GM13977 (cell line): ENCODE measurements around the gene TNFRSF9.
"Not testable (repeated sequence)": the region's sequence is repeated elsewhere in the genome, so short reads cannot be mapped to it uniquely, and the experiment has no call there.

Experiments
- DNase-seq: peaks from one replicate; pipeline ENCODE4 v3.0.0; 2012; ENCODE audit warnings: low spot score
- in situ Hi-C: fragments of 300-500 bp; cut with MboI; formaldehyde crosslinking; loops from one replicate; pipeline ENCODE4 v1.12.0; 2022; ENCODE audit warnings: low sequenced_read_pairs, low pct_unique_long_range_greater_than_20kb, mixed read lengths, inconsistent platforms; ENCODE audit not compliant: unreplicated experiment
- TF ChIP-seq, protein P1 (sequence below): IDR thresholded peaks from 2 replicates; pipeline ENCODE4 v1.5.1; 2012; ENCODE audit warnings: mild to moderate bottlenecking, control low read depth; ENCODE audit not compliant: insufficient read depth; ENCODE audit errors: extremely low read depth, missing control alignments

Gene TNFRSF9

DNA sequence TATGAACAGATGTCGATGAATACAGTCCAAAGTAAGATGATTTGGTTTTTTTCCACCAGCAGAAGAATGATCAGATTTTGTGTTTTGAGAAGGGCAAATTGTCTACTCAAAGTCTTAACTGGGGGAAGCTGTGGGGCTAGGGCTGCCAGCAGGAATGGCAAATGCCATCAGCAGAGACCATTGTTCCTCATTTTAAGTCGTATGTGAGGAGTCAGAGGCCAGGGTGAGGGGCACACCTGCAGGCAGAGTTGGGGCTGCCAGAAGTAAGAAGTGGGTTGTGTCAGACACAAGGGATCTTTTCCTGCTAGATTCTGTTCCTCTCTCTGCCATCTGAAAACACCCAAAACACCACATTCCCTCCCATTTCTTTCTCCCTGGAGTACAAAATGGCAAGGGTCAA lies 29.6 kb upstream of the TNFRSF9 start:
- in situ Hi-C loops, result no loop called here
- TF ChIP-seq, protein P1, sequence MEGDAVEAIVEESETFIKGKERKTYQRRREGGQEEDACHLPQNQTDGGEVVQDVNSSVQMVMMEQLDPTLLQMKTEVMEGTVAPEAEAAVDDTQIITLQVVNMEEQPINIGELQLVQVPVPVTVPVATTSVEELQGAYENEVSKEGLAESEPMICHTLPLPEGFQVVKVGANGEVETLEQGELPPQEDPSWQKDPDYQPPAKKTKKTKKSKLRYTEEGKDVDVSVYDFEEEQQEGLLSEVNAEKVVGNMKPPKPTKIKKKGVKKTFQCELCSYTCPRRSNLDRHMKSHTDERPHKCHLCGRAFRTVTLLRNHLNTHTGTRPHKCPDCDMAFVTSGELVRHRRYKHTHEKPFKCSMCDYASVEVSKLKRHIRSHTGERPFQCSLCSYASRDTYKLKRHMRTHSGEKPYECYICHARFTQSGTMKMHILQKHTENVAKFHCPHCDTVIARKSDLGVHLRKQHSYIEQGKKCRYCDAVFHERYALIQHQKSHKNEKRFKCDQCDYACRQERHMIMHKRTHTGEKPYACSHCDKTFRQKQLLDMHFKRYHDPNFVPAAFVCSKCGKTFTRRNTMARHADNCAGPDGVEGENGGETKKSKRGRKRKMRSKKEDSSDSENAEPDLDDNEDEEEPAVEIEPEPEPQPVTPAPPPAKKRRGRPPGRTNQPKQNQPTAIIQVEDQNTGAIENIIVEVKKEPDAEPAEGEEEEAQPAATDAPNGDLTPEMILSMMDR, result no peak
- DNase-seq, result no peak

DNA sequence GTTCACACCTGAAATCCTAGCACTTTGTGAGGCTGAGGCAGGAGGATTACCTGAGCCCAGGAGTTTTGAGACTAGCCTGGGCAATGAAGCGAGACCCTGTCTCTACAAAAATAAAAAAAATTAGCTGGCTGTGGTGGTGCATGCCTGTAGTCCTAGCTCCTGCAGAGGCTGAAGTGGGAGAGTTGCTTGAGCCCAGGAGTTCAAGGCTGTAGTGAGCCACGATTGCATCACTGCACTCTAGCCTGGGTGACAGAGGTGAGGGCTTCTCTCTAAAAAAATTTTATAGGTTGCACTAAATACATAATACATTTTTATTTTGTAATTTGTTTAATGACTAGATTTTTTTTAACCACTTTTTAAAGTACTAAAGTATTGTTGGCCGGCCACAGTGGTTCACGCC lies 27.0 kb upstream of the TNFRSF9 start:
- TF ChIP-seq, protein P1, result no peak
- in situ Hi-C loops, result no loop called here
- DNase-seq, result no peak

DNA sequence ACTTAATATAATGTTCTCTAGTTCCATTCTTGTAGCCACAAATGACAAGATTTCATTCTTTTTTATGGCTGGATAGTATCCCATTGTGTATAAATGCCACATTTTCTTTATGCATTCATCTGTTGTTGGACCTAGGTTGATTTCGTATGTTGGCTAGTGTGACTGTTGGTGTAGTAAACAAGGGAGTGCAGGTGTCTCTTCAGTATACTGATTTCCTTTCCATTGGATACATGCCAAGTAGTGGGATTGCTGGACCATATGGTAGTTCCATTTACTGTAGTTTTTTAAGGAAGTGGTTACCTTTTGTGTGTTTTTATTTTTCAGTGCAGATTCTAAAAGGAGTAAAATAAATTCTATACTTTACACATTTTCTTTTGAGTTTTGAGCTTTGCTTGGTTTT lies 26.6 kb upstream of the TNFRSF9 start:
- TF ChIP-seq, protein P1, result no peak
- in situ Hi-C loops, result no loop called here
- no peak for DNase-seq

DNA sequence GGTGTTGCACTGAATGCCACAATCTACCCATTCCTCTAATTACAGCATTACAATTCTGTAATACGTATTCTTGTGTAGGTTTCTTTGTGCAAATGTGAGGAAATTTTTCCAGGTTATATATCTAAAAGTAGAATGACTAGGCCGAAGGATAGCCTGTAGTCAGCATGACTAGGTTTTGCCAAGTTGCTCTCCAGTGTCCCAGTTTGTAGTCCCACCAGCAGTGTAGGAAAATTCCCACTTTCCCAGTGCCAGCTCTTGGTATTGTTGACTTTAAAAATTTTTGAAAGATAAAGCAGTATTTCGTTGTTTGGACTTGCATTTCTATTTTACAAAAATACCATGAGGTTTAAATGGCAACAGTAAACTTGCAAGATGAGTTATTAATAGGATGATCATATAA lies 23.8 kb upstream of the TNFRSF9 start:
- no peak for DNase-seq
- TF ChIP-seq, protein P1, result no peak
- in situ Hi-C loops, result no loop called here

DNA sequence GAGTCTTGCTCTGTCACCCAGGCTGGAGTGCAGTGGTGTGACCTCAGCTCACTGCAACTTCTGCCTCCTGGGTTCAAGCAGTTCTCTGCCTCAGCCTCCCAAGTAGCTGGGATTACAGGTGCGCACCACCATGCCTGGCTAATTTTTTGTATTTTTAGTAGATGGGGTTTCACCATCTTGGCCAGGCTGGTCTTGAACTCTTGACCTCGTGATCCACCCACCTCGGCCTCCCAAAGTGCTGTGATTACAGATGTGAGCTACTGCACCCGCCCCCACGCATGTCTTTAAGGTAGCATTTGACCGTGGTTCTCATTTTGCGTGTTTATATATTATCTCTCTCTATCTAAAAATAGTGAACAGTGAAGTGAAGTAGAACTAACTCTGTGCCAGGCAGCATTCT lies 23.2 kb upstream of the TNFRSF9 start:
- DNase-seq, in situ Hi-C loops: not testable (repeated sequence)

DNA sequence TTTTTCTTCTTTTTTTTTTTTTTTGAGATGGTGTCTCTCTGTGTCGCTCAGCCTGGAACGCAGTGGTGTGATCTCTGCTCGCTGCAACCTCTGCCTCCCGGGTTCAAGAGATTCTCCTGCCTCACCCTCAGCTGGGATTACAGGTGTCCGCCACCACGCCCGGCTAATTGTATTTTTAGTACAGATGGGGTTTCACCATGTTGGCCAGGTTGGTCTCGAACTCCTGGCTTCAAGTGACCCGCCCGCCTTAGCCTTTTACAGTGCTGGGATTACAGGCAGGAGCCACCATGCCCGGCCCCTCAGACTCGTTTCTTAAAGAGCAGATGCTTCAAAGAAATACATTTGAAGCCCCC lies 22.7 kb upstream of the TNFRSF9 start:
- DNase-seq, in situ Hi-C loops: not testable (repeated sequence)

DNA sequence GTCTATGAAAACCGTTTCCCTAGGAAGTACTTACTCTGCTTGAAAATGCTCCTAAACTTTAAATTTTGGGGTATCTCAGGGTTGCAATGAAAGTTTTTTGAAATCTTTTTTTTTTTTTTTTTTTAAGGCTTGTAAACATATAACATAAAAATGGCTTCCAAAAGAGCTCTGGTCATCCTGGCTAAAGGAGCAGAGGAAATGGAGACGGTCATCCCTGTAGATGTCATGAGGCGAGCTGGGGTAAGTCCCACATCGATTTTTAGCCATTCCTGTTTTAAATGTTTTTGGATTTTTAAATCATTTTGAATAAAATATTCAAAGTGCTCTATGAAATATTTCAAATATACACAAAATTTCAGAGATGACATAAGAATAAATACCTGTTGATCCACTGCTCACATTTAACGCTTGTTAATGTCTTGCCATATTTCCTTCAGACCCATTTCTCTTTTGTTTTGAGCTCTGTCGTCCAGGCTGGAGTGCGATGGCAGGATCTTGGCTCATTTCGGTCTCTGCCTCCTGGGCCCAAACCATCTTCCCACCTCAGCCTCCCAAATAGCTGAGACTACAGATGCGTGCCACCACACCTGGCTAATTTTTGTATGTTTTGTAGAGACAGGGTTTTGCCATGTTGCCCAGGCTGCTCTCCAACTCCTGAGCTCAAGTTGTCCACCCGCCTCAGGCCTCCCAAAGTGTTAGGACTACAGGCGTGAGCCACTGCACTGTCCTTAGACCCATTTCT lies 22.2 kb upstream of the TNFRSF9 start:
- in situ Hi-C loops, result no loop called here
- DNase-seq, result no peak
- TF ChIP-seq, protein P1, result no peak

DNA sequence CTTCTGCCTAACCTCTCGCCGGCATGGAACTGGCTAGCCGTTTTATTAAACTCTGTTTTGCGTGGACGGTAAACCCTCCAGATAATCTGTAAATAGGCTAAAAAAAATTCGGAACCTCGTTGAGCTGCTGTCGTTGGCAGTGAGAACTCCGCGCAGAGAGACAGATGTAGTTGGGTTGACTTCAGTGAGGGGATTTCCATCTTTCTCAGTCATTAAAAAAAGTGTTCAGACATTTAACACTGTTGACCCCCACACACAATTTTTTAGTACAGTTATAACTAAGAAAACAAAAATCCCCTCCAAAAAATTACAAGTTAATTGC lies 21.3 kb upstream of the TNFRSF9 start:
- in situ Hi-C loops, result no loop called here

More for the DNA sequence above, 21.3 kb upstream of the TNFRSF9 start:
- TF ChIP-seq, protein P1, result no peak
- DNase-seq, result peak; percentile 69
